Smooth muscle cell (in vitro differentiated cells): Measurements from ENCODE around the gene SERPINE3. TPM values are rescaled to one million over a fixed set of nuclear protein-coding genes. Genes with fewer than 3 reads are reported as not detected.

Experiments used
- DNase-seq: peaks from one replicate; lab custom pipeline; 2025; ENCODE audit not compliant: unreplicated experiment; lab: John Stamatoyannopoulos, UW
- H2AFZ ChIP-seq: fragments of 200-600 bp; sonication (generic); 2 replicates; pipeline ENCODE4 v1.6.0; 2016; ENCODE audit warnings: antibody characterized with exemption, low read depth, mild to moderate bottlenecking
- H3F3A ChIP-seq: fragments of 200-600 bp; sonication (generic); 2 replicates; pipeline ENCODE4 v1.6.0; 2017; ENCODE audit warnings: antibody characterized with exemption, low read depth
- H3K27ac ChIP-seq: fragments of 200-600 bp; sonication (generic); 2 replicates; pipeline ENCODE4 v1.5.1; 2016; ENCODE audit warnings: low read depth, mild to moderate bottlenecking
- H3K27me3 ChIP-seq: fragments of 200-600 bp; sonication (generic); 2 replicates; pipeline ENCODE4 v1.6.1; 2016; ENCODE audit warnings: low read depth, mild to moderate bottlenecking
- H3K36me3 ChIP-seq: fragments of 200-600 bp; sonication (generic); 2 replicates; pipeline ENCODE4 v1.5.1; 2016; ENCODE audit warnings: low read depth
- H3K4me1 ChIP-seq: fragments of 200-600 bp; sonication (generic); 2 replicates; pipeline ENCODE4 v1.5.1; 2016; ENCODE audit warnings: low read depth
- H3K4me2 ChIP-seq: fragments of 200-600 bp; sonication (generic); 2 replicates; pipeline ENCODE4 v1.6.0; 2016; ENCODE audit warnings: mild to moderate bottlenecking
- H3K4me3 ChIP-seq: fragments of 200-600 bp; sonication (generic); 2 replicates; pipeline ENCODE4 v1.5.1; 2016; ENCODE audit warnings: mild to moderate bottlenecking
- H3K79me2 ChIP-seq: fragments of 200-600 bp; sonication (generic); 2 replicates; pipeline ENCODE4 v1.6.0; 2016; ENCODE audit warnings: low read depth, mild to moderate bottlenecking
- H3K9ac ChIP-seq: fragments of 200-600 bp; sonication (generic); 2 replicates; pipeline ENCODE4 v1.6.0; 2016; ENCODE audit warnings: low read depth
- H3K9me3 ChIP-seq: fragments of 200-600 bp; sonication (generic); replicated peaks from 2 replicates; pipeline ENCODE4 v1.5.1; 2016; ENCODE audit warnings: low read depth
- H4K20me1 ChIP-seq: fragments of 200-600 bp; sonication (generic); 2 replicates; pipeline ENCODE4 v1.6.0; 2016; ENCODE audit warnings: low read depth
- WGBS: methylation state at CpG from one replicate; pipeline ENCODE4 v1.1.7; 2016; ENCODE audit warnings: low lambda C conversion rate; 5-methylcytosine and 5-hydroxymethylcytosine counted together
- polyA plus RNA-seq: library from polyadenylated mRNA; unstranded; fragments of >200 nt; fragmentation: Nextera tagmentation; extraction: Ambion mirVana; gene quantifications from 2 replicates; pipeline ENCODE4 v1.2.1, GENCODE V29; 2016
- total RNA-seq: library from RNA; depleted of rRNA; stranded (reverse); fragments of >200 nt; gene quantifications from 2 replicates; pipeline ENCODE4 v1.2.3, GENCODE V29; 2014
- TF ChIP-seq, protein P1 (sequence below): fragments of 200-600 bp; sonication (generic); IDR thresholded peaks from 2 replicates; pipeline ENCODE4 v1.5.1; 2017; ENCODE audit warnings: borderline replicate concordance, mild to moderate bottlenecking, antibody characterized with exemption; ENCODE audit not compliant: insufficient read depth, poor library complexity, severe bottlenecking

SERPINE3 gene
- total and polyA plus RNA-seq, 2 experiments from 2014 or later = not detected

GRCh38 chr13:51394724-51395123, 55.2 kb downstream of the SERPINE3 start:
- Histone ChIP-seq H3K9me3 (no peaks in the 10 kb centered on the region), H4K20me1 (peaks cover 90% of the 10 kb centered on the region), H2AFZ (no peak overlapping the region), H3K79me2 (peaks cover 94% of the 10 kb centered on the region), H3K36me3 (no peaks in the 10 kb centered on the region), H3K27me3 (no peaks in the 10 kb centered on the region), H3K4me2 (no peak overlapping the region), H3K27ac (no peak overlapping the region), H3K9ac (no peak overlapping the region), H3K4me3 (no peak overlapping the region), H3F3A (no peaks in the 10 kb centered on the region), H3K4me1 (peaks cover 23% of the 10 kb centered on the region)
- no peak for DNase-seq
- TF ChIP-seq, protein P1, sequence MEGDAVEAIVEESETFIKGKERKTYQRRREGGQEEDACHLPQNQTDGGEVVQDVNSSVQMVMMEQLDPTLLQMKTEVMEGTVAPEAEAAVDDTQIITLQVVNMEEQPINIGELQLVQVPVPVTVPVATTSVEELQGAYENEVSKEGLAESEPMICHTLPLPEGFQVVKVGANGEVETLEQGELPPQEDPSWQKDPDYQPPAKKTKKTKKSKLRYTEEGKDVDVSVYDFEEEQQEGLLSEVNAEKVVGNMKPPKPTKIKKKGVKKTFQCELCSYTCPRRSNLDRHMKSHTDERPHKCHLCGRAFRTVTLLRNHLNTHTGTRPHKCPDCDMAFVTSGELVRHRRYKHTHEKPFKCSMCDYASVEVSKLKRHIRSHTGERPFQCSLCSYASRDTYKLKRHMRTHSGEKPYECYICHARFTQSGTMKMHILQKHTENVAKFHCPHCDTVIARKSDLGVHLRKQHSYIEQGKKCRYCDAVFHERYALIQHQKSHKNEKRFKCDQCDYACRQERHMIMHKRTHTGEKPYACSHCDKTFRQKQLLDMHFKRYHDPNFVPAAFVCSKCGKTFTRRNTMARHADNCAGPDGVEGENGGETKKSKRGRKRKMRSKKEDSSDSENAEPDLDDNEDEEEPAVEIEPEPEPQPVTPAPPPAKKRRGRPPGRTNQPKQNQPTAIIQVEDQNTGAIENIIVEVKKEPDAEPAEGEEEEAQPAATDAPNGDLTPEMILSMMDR = no peak

DNA sequence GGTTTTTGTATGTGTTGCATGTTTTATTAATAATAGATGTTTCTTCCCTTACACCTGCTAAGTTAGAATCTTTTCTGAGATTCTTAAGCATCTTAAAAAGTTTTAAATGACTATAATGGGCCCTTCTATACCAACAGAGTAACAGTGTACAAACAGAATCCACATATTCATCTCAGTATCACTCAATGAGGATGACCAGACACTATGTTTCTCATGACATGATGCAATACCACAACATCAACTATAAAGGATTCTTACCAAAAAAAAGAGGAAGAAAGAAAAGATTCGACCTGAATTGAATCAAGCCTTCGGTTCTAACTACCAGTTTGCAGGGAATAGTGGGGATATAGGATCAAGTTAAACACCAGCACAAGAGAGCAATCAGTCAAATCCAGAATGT, 56.9 kb downstream of the SERPINE3 start:
- H3K4me2 ChIP-seq = peak overlapping the region; percentile 64
- H2AFZ ChIP-seq = no peak overlapping the region
- peak overlapping the region; percentile 64 for H3K27ac ChIP-seq
- H3K36me3 ChIP-seq = no peaks in the 10 kb centered on the region
- DNase-seq = no peak
- H3K27me3 ChIP-seq = no peaks in the 10 kb centered on the region
- H3K4me3 ChIP-seq = no peak overlapping the region
- H3K9ac ChIP-seq = no peak overlapping the region
- H3K79me2 ChIP-seq = peaks cover 95% of the 10 kb centered on the region
- no peaks in the 10 kb centered on the region for H3K9me3 ChIP-seq
- TF ChIP-seq, protein P1 = no peak
- peaks cover 96% of the 10 kb centered on the region for H4K20me1 ChIP-seq
- H3F3A ChIP-seq = peaks cover 3% of the 10 kb centered on the region
- H3K4me1 ChIP-seq = peaks cover 23% of the 10 kb centered on the region
- WGBS = 98% methylated on average over 2 of the region's 2 CpGs

DNA sequence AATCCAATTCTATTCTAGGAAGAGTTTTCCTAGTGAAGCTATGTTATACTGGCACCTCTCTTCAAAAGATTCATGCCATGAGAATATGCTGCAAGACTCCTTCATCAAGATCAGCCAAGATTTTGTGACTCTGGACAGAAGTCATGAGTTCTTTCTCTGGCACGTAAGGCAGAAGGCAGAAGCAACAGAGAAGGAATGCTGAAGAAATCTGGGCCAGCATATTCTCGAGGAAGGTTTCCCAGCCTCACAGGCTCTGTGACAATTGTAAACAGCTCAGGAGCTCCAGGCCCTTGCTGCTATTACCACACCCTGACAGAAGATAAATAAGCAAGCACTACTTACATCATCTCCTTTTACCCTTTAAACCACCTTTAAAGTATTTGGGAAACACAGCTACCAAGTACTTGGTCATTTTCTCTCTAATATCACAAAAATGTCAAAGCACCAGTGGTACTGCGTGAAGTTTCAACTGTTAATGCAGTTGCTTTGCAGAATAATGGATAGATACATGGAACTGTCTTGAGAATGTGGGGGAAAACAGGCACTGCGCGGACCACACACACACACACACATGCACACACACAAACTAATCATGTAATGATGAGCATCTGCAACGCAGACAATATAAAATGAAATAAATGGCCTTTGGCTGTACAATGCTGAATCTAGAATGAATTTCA, 57.9 kb downstream of the SERPINE3 start:
- H3K9me3 ChIP-seq = no peaks in the 10 kb centered on the region
- H3F3A ChIP-seq = peaks cover 3% of the 10 kb centered on the region
- H3K79me2 ChIP-seq = peaks cover 95% of the 10 kb centered on the region
- peaks cover 97% of the 10 kb centered on the region for H4K20me1 ChIP-seq
- no peaks in the 10 kb centered on the region for H3K36me3 ChIP-seq
- no peak overlapping the region for H3K9ac ChIP-seq
- 57% methylated on average over 6 of the region's 6 CpGs for WGBS
- no peak overlapping the region for H2AFZ ChIP-seq
- H3K27me3 ChIP-seq = no peaks in the 10 kb centered on the region
- DNase-seq = no peak
- no peak overlapping the region for H3K4me3 ChIP-seq
- H3K27ac ChIP-seq = peak overlapping the region; percentile 64
- TF ChIP-seq, protein P1 = no peak
- H3K4me2 ChIP-seq = peak overlapping the region; percentile 64
- peaks cover 23% of the 10 kb centered on the region for H3K4me1 ChIP-seq

DNA sequence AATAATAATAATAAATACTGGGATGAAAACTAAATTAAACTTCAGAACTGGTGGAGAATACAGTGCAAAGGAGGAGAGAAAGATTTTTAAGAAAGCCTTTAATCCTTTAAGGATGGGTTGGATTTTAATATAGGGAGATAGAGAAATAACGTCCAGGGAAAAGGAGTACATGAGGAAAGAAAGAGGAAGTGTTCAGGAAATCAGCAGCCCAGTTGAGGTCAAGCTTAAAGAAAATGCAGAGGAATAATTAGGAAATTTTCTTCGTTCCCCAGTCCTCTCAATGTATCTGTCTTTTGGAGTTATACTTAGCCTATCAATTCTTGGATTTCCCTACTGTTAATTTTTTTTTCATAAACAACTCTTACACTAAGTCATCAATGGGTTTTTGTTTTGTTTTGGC, 65.7 kb downstream of the SERPINE3 start:
- Histone ChIP-seq H3K4me1 (no peaks in the 10 kb centered on the region), H3K27me3 (no peaks in the 10 kb centered on the region), H3K79me2 (peaks cover 99% of the 10 kb centered on the region), H3K9me3 (no peaks in the 10 kb centered on the region), H3K4me2 (no peak overlapping the region), H3F3A (peaks cover 3% of the 10 kb centered on the region), H3K4me3 (no peak overlapping the region), H2AFZ (no peak overlapping the region), H3K36me3 (no peaks in the 10 kb centered on the region), H4K20me1 (peaks cover 97% of the 10 kb centered on the region), H3K27ac (no peak overlapping the region), H3K9ac (no peak overlapping the region)
- no peak for DNase-seq
- 80% methylated on average over 2 of the region's 2 CpGs for WGBS
- TF ChIP-seq, protein P1 = no peak
